Activated CD4-positive, alpha-beta T cell treated with anti-CD3 and anti-CD28 coated beads for 24 hours (primary cell): ENCODE measurements around the gene RHOJ.
"Not testable (repeated sequence)": the region's sequence is repeated elsewhere in the genome, so short reads cannot be mapped to it uniquely, and the experiment has no call there.

Experiments used
- DNase-seq, 2 donors: peaks; one replicate each; pipeline ENCODE4 v3.0.0-alpha.2; 2020; ENCODE audit warnings: low read depth in 2 of 2

The RHOJ gene

GRCh38 chr14:63296060-63296563 is 91.9 kb downstream of the RHOJ start:
- DNase-seq, result no peak

- no peak for DNase-seq
Observed at GRCh38 chr14:63297372-63298063, 93.3 kb downstream of the RHOJ start.

DNA sequence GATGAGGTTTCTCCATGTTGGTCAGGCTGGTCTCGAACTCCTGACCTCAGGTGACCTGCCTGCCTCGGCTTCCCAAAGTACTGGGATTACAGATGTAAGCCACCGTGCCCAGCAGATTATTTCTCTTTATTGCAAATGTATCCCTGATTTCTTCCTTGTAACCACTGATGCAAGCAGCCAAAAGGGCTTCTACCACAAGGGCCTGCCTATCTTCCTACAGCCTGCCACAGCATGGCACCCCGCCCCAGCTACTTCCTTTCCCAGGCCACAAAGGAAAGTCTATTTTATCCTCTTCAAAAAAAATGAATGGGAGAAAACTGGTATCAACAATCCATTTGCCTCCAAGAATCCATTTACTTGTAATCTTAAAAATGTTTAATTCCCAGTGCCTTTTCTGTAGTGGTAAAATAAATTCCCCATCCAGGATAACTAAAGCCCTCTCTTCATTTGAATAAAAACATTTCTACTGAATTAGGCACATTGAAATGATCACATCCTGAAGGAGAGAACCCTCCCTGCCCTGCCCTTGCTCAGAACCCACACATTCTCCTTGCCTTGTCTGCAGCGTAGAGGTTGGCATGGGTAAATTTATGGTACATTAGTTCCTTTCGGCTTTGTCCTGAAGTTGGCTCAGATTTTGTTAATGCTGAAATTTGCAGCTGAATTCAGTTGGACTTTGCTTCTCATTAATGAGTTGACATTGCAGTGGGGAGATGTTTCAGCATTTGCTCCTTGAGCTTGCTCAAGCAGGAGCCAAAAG is 95.3 kb downstream of the RHOJ start:
- DNase-seq, result no peak

GRCh38 chr14:63300854-63301253 is 96.6 kb downstream of the RHOJ start:
- no peak for DNase-seq

DNA sequence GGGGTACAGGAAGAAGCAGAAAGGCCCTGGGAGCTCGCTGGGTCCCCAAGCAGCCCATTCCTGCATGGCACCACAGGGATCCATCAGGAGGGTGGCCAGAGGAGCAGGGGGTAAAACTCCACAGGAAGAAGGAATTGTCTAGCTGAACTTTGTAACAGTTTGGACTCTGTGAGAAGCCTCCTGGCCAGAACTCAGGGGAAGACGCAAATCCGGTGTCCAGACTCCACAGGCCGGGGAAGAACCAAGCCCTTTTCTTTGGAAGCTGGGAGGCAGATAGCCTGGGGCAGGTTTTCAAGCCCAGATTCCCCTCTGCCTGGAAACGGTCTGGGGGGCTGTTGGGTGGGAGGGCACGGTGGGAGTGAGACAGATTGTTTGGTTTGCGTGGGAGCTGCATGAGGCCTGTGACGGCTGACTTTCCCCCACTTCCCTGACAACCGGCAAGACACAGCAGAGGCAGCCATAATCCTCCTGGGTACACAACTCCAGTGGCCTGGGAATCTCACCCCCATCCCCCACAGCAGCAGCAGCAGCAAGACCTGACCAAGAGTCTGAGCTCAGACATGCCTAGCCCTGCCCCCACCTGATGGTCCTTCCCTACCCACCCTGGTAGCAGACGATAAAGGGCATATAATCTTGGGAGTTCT is 97.8 kb downstream of the RHOJ start:
- DNase-seq, result no peak

DNA sequence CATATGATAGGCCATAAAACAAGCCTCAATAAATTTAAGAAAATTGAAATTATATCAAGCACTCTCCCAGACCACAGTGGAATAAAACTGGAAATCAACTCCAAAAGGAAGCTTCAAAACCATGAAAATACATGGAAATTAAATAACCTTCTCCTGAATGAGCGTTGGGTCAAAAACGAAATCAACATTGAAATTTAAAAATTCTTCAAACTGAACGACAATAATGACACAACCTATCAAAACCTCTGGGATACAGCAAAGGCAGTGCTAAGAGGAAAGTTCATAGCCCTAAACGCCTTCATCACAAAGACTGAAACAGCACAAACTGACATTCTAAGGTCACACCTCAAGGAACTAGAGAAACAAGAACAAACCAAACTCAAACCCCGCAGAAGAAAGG is 100.2 kb downstream of the RHOJ start:
- DNase-seq, result not testable (repeated sequence)

DNA sequence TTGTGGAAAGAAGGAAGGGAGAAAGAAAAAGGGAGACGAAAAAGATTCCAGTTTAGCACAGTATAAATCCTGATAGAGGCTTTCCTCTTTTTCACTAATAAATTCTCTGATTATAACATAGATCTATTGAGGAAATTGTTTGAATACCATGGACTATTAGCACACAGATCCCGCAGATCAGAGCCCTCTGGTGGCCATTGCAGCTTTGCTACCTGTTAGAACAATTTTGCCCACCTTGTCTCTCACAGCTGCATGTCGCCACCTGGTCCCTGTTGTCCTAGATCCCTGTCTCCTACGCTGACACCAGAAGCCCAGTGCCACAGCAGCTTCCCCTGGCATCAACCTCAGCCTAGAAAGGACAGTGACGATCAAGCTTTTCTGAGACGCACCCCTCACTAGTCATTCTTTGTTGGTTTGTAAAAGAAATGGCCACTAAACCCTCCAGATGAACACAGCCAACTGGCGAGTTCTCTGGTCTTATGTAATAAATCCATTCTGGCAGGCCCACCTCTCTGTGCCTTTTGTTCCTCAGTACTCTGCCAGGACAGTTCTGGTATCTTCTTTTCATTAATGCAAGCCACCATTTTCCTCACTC is 104.6 kb downstream of the RHOJ start:
- no peak for DNase-seq

DNA sequence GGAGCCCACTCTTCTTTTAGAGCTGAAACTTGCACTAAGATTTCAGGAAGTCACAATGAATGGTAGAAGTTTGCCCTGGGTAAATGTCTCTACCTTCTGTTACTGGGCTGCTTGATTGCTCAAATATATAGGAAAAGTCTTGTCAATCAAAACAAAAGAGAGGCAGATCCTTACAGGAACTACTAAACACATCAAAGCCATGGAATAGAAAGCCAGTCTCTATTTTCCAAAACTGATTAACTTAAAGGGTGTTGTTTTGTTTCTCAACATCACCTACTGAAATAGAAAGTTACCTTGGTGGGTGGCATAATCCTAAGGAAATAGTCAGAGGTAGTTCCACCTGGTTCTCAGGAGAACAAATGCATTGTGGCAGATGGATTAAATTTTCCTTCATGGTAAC is 114.6 kb downstream of the RHOJ start, which contains the start of gene GPHB5:
GPHB5 (minus strand) TSS at position 101 of the 400 bp plus-strand sequence. CDS start 1,086 bp downstream, outside the sequence.
- DNase-seq, result no peak

GRCh38 chr14:63322472-63322871 is 118.2 kb downstream of the RHOJ start:
- DNase-seq, result no peak

GRCh38 chr14:63322897-63323573 is 118.8 kb downstream of the RHOJ start:
- no peak for DNase-seq

DNA sequence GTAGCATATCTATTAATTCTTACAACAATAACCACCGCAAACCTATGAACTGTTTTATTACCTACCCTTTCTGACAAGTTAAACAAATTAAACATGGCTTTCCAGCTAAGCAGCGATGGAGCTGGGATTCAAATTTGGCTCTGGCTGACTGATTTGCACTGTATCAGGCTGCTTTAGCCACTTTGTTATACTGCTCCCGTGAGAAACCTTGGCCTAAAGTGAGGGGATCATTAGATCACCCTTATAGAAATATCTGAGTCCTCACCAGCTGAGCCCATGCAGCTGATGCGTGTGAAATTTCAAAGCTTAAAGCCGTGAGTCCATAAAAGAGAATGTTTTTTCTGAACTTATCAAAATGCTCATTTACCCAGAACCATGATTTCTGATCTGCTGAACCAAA is 122.6 kb downstream of the RHOJ start:
- DNase-seq, result no peak

- DNase-seq, result no peak
Observed at GRCh38 chr14:63328787-63329737, 124.8 kb downstream of the RHOJ start.

GRCh38 chr14:63342371-63342770 is 138.1 kb downstream of the RHOJ start:
- no peak for DNase-seq
